Stimulated activated CD8-positive, alpha-beta memory T cell treated with anti-CD3 and anti-CD28 coated beads, Interleukin-4, amount 100 ng/mL, for 24 hours (primary cell): Measurements from ENCODE around the gene FAM229A.
A peak's percentile ranks its signal among the peaks of the same experiment; 100 is the strongest.

Experiments
- DNase-seq: peaks from one replicate; pipeline ENCODE4 v3.0.0-alpha.2; 2020; ENCODE audit warnings: low read depth

FAM229A gene

GRCh38 chr1:32346532-32347157 is 15.6 kb downstream of the FAM229A start:
- DNase-seq: no peak

- no peak for DNase-seq
Measured at GRCh38 chr1:32345289-32345827, 16.9 kb downstream of the FAM229A start.

GRCh38 chr1:32342704-32343103 is 19.6 kb downstream of the FAM229A start:
- DNase-seq: no peak

GRCh38 chr1:32341971-32342370 is 20.3 kb downstream of the FAM229A start:
- DNase-seq: no peak

GRCh38 chr1:32341186-32341757 is 21.0 kb downstream of the FAM229A start:
- DNase-seq: no peak

GRCh38 chr1:32339363-32339978 is 22.8 kb downstream of the FAM229A start:
- no peak for DNase-seq

- DNase-seq: no peak
Measured at GRCh38 chr1:32338637-32339145, 23.6 kb downstream of the FAM229A start.

- DNase-seq: no peak
Measured at GRCh38 chr1:32337855-32338636, 24.2 kb downstream of the FAM229A start.

GRCh38 chr1:32336963-32337675 is 25.2 kb downstream of the FAM229A start:
- DNase-seq: peak; percentile 58

GRCh38 chr1:32336591-32336932 is 25.7 kb downstream of the FAM229A start:
- DNase-seq: no peak

- DNase-seq: peak; percentile 77
Measured at GRCh38 chr1:32335790-32336590, 26.3 kb downstream of the FAM229A start, which contains the start of gene MARCKSL1. TSS of gene MARCKSL1 (minus strand) at chr1:32336233. CDS start at chr1:32336033, 200 bp downstream.

- no peak for DNase-seq
Measured at GRCh38 chr1:32335535-32335789, 26.8 kb downstream of the FAM229A start.

- no peak for DNase-seq
Measured at GRCh38 chr1:32334864-32335534, 27.3 kb downstream of the FAM229A start.

GRCh38 chr1:32334274-32334861 is 27.9 kb downstream of the FAM229A start:
- DNase-seq: no peak

- no peak for DNase-seq
Measured at GRCh38 chr1:32333251-32333963, 28.9 kb downstream of the FAM229A start.

- no peak for DNase-seq
Measured at GRCh38 chr1:32332290-32333079, 29.8 kb downstream of the FAM229A start.

- no peak for DNase-seq
Measured at GRCh38 chr1:32331549-32331948, 30.7 kb downstream of the FAM229A start.

GRCh38 chr1:32330558-32331151 is 31.6 kb downstream of the FAM229A start:
- no peak for DNase-seq
